ENCODE measurements around the gene PNPLA2.

Gene PNPLA2

DNA sequence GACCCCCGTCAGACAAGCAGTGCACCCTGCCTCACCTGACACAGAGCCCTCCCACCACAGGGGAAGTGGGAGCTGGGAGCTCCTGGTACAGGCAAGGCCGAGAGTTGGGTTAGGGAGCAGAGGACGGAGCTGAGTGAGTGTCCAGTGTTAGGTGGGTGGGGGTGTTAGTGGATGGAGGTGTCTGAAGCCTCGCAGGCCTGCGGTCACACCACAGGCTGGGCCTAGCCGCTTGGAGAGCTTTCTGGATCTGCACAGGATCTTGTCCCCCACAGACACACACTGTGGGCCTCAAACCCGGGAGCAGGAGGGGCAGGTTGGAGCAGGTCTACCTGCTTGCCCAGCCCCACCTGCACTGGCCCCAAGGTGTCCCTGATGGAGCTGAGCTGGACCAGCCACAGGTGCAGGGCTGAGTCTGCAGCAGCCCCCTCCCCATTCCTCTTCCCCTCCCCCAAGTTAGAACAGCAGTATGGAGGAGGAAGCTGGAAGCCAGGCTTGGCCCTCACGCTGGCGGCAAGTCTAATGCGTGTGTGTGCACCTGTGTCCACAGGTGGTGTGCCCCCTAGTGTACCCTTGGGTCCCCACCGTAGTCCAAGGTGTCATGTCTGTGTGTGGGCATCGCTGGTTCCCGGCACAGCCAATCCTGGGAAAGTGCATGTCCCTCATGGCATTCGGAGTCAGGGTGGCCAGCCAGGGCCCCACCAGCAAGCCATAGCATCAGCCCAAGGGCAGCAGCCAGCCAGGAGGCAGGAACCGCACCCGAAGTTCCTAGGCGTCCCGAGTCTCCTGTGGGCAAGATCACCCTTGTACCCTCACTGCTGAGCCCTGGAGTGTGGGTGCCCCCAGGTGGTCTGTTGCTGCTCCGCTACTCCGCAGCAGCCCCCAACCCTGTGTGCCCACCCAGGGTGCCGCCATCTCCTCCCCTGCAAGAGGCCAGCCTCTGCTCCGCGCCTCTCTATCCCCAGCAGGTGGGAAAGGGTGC is 39.4 kb upstream of the PNPLA2 start:
- Mint-ChIP-seq H3K9me3 (no peaks in the 10 kb centered on the region), H3K27ac (peak overlapping the region; percentile 26), H3K4me3 (peak overlapping the region; percentile 41), H3K27me3 (no peaks in the 10 kb centered on the region), H3K4me1 (ENCODE audit: low read depth) (peaks cover 36% of the 10 kb centered on the region), H3K36me3 (ENCODE audit: low read depth) (peaks cover 7% of the 10 kb centered on the region)

- Mint-ChIP-seq H3K27me3 (no peaks in the 10 kb centered on the region), H3K4me1 (ENCODE audit: low read depth) (peaks cover 28% of the 10 kb centered on the region), H3K27ac (no peak overlapping the region), H3K4me3 (no peak overlapping the region), H3K36me3 (ENCODE audit: low read depth) (peaks cover 7% of the 10 kb centered on the region), H3K9me3 (no peaks in the 10 kb centered on the region)
These were observed 38.7 kb upstream of the PNPLA2 start for GRCh38 chr11:779955-780532.

DNA sequence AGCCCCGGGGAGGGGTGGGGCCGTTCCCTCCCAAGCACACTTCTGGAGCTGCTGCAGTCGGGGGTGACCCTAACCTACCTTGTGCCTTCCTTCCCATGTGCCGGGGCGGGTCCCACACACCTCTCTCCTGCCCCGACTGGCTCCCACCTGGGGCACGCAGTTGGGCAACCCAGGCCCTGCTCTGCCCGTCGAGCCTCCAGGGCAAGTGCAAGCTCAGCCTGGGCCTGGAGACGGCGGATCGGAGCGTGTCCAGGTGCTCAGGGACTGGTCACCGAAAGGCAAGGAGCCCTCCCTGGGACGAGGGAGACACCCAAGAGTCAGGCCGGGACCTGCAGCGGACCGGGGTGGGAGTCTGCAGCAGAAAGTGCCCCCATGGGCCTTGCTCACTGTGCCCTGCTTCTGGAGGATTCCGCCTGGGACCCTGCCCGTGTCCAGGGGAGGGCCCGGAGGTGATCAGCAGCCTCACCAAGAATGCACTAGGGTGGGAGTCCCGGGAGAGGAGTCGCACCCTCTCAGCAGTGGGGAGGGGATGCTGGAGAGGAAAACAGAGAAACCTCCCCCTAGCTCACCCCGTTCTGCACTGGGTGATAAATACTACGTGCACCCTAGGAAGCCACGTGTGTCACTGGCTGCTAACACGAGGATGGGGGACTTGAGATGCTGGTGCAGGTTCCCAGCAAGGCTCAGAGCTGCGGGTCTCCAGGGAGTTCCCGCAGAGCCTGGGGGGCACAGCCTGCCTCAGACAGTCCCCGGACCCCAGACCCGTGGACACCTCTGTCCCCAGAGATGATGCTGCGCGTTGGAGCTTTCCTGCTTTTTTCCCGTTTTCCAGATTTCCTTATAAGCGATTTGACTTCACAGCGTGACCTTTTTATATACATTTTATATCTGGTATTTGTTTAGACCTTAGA is 36.2 kb upstream of the PNPLA2 start:
- H3K9me3 Mint-ChIP-seq = no peaks in the 10 kb centered on the region
- no peak overlapping the region for H3K27ac Mint-ChIP-seq
- no peaks in the 10 kb centered on the region for H3K27me3 Mint-ChIP-seq
- peaks cover 14% of the 10 kb centered on the region for H3K4me1 Mint-ChIP-seq (ENCODE audit: low read depth)
- H3K4me3 Mint-ChIP-seq = no peak overlapping the region
- peaks cover 7% of the 10 kb centered on the region for H3K36me3 Mint-ChIP-seq (ENCODE audit: low read depth)

GRCh38 chr11:783581-784015 is 35.1 kb upstream of the PNPLA2 start:
- no peaks in the 10 kb centered on the region for H3K9me3 Mint-ChIP-seq
- peaks cover 12% of the 10 kb centered on the region for H3K4me1 Mint-ChIP-seq (ENCODE audit: low read depth)
- H3K27ac Mint-ChIP-seq = no peak overlapping the region
- no peaks in the 10 kb centered on the region for H3K27me3 Mint-ChIP-seq
- H3K4me3 Mint-ChIP-seq = no peak overlapping the region
- H3K36me3 Mint-ChIP-seq (ENCODE audit: low read depth) = peaks cover 7% of the 10 kb centered on the region

- H3K27ac Mint-ChIP-seq = no peak overlapping the region
These were observed 32.3 kb upstream of the PNPLA2 start for GRCh38 chr11:786235-787083.

GRCh38 chr11:787084-787675 is 31.5 kb upstream of the PNPLA2 start:
- H3K27ac Mint-ChIP-seq = no peak overlapping the region
- H3K27me3 Mint-ChIP-seq = no peaks in the 10 kb centered on the region
- H3K4me1 Mint-ChIP-seq (ENCODE audit: low read depth) = no peaks in the 10 kb centered on the region
- no peaks in the 10 kb centered on the region for H3K9me3 Mint-ChIP-seq
- no peak overlapping the region for H3K4me3 Mint-ChIP-seq
- peaks cover 12% of the 10 kb centered on the region for H3K36me3 Mint-ChIP-seq (ENCODE audit: low read depth)

More at GRCh38 chr11:786235-787083, 32.3 kb upstream of the PNPLA2 start:
- Mint-ChIP-seq H3K4me3 (no peak overlapping the region), H3K9me3 (no peaks in the 10 kb centered on the region), H3K27me3 (no peaks in the 10 kb centered on the region), H3K4me1 (ENCODE audit: low read depth) (no peaks in the 10 kb centered on the region), H3K36me3 (ENCODE audit: low read depth) (peaks cover 9% of the 10 kb centered on the region)

GRCh38 chr11:788009-788640 is 30.6 kb upstream of the PNPLA2 start:
- no peaks in the 10 kb centered on the region for H3K9me3 Mint-ChIP-seq
- H3K36me3 Mint-ChIP-seq (ENCODE audit: low read depth) = peaks cover 12% of the 10 kb centered on the region
- H3K27me3 Mint-ChIP-seq = no peaks in the 10 kb centered on the region
- no peak overlapping the region for H3K27ac Mint-ChIP-seq
- H3K4me1 Mint-ChIP-seq (ENCODE audit: low read depth) = no peaks in the 10 kb centered on the region
- no peak overlapping the region for H3K4me3 Mint-ChIP-seq

DNA sequence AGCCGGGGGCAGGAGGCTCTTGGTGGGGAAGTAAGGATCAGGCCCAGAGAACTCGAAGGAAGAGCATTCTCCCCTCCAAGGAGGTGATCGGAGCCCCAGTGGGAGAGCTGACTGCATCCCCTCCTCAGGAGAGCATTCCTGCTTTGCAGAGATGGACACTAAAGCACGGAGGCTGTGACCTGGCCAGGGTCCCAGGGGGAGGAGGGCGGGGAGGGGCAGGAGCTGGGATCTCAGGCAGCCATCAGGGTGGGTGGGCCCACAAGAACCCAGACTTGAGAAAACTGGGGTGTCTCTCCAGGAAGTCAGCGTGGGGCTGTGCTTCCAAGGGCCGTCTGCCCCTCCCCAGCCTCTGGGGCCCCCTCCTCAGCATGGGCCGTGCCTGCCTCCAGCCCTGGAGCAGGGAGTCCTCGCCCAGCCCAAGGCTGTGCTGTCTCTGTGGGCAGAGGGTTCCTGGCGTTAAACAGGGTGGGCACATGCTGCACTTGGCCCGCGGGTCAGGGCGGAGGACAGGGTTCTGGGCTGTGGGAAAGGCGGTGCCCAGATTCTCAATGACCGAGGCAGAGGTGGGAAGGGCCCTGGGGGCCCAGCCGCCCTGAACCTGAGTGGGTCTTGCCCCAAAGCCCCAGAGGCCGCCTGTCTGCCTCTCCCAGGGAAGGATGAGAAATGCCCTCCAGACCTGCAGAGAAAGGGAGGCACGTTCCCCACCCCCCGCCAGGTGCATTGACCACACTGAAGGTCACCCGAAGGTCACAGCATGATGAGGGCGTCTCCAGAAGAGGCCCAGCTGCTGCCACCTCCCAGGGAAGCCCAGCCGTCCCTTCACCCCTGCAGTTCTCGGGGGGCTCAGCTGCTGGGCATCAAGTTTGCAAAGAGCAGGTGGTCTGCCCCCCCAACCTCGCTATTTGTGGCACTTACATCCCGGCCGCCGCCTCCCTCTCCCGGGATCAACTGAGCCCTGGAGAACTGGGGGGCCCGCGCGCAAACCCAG is 29.5 kb upstream of the PNPLA2 start:
- peak overlapping the region; percentile 20 for H3K4me3 Mint-ChIP-seq
- no peaks in the 10 kb centered on the region for H3K4me1 Mint-ChIP-seq (ENCODE audit: low read depth)
- no peak overlapping the region for H3K27ac Mint-ChIP-seq

DNA sequence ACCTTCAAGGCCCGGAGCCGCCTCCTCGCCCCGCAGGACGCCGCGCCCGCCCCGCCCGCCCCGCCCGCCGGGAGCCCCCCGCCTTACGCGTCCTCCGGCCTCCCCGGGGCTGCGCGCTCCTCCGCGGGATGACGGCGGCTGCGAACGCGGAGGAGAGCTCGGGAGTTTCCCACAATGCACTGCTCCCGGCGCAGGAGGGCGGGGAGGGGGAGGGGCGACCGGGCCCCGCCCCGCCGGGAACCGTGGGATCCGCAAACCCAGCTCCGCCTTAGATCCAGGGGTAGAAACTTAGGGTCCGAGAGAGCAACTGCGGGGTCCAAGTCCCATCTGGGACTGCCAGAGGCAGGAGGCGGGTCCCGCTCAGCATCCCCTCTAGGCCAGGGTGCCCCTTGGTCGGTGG is 28.8 kb upstream of the PNPLA2 start, which contains the start of gene CEND1:
Gene CEND1, minus strand, starts transcription at position 148 of the 400 bp plus-strand sequence. CDS start 1,514 bp downstream, outside the sequence.
- no peaks in the 10 kb centered on the region for H3K4me1 Mint-ChIP-seq (ENCODE audit: low read depth)
- H3K27ac Mint-ChIP-seq = no peak within 1 kb of the TSS
- H3K9me3 Mint-ChIP-seq = no peaks in the 10 kb centered on the region
- peaks cover 9% of the 10 kb centered on the region for H3K36me3 Mint-ChIP-seq (ENCODE audit: low read depth)
- peak within 1 kb of the TSS; percentile 20 for H3K4me3 Mint-ChIP-seq
- H3K27me3 Mint-ChIP-seq = no peaks in the 10 kb centered on the region

More for the DNA sequence above, 29.5 kb upstream of the PNPLA2 start:
- H3K9me3 Mint-ChIP-seq = no peaks in the 10 kb centered on the region
- peaks cover 9% of the 10 kb centered on the region for H3K36me3 Mint-ChIP-seq (ENCODE audit: low read depth)
- no peaks in the 10 kb centered on the region for H3K27me3 Mint-ChIP-seq

- Mint-ChIP-seq H3K27ac (no peak overlapping the region), H3K9me3 (no peaks in the 10 kb centered on the region), H3K4me3 (no peak overlapping the region), H3K36me3 (ENCODE audit: low read depth) (peaks cover 9% of the 10 kb centered on the region), H3K27me3 (no peaks in the 10 kb centered on the region), H3K4me1 (ENCODE audit: low read depth) (peaks cover 1% of the 10 kb centered on the region)
These were observed 27.8 kb upstream of the PNPLA2 start for GRCh38 chr11:790721-791564.

GRCh38 chr11:791658-792534 is 26.8 kb upstream of the PNPLA2 start:
- Mint-ChIP-seq H3K9me3 (no peaks in the 10 kb centered on the region), H3K27ac (no peak overlapping the region), H3K27me3 (no peaks in the 10 kb centered on the region), H3K4me3 (no peak overlapping the region), H3K4me1 (ENCODE audit: low read depth) (peaks cover 8% of the 10 kb centered on the region), H3K36me3 (ENCODE audit: low read depth) (peaks cover 9% of the 10 kb centered on the region)
